H9 (cell line): Measurements from ENCODE around the gene BCAS3. TPM values are rescaled to one million over a fixed set of nuclear protein-coding genes. Genes with fewer than 3 reads are reported as not detected.
"Not testable (repeated sequence)": the region's sequence is repeated elsewhere in the genome, so short reads cannot be mapped to it uniquely, and the experiment has no call there.

Experiments used
- DNase-seq: peaks from one replicate; pipeline ENCODE4 v3.0.0-alpha.2; 2017
- H2AFZ ChIP-seq: one replicate; pipeline ENCODE4 v1.6.1; 2013; ENCODE audit warnings: mild to moderate bottlenecking, low read length, control low read depth, moderate library complexity
- H2AK5ac ChIP-seq: 2 replicates; pipeline ENCODE4 v1.6.1; 2013; ENCODE audit warnings: low read length, control low read depth, mixed read lengths; ENCODE audit not compliant: insufficient read length
- H2BK120ac ChIP-seq: one replicate; pipeline ENCODE4 v1.6.1; 2013; ENCODE audit warnings: low read depth, mild to moderate bottlenecking, low read length, control low read depth, inconsistent platforms; ENCODE audit not compliant: poor library complexity, severe bottlenecking
- H2BK12ac ChIP-seq: 2 replicates; pipeline ENCODE4 v1.6.1; 2013; ENCODE audit warnings: low read length, control low read depth, mixed read lengths, low read depth; ENCODE audit not compliant: insufficient read length
- H2BK15ac ChIP-seq: 2 replicates; pipeline ENCODE4 v1.6.1; 2013; ENCODE audit warnings: low read depth, low read length, control low read depth
- H2BK20ac ChIP-seq: one replicate; pipeline ENCODE4 v1.6.1; 2013; ENCODE audit warnings: low read depth, mild to moderate bottlenecking, low read length, control low read depth, inconsistent platforms; ENCODE audit not compliant: poor library complexity, severe bottlenecking
- H2BK5ac ChIP-seq: 2 replicates; pipeline ENCODE4 v1.6.1; 2013; ENCODE audit warnings: low read length, control low read depth, mixed read lengths; ENCODE audit not compliant: insufficient read length
- H3K14ac ChIP-seq: 2 replicates; pipeline ENCODE4 v1.6.1; 2013; ENCODE audit warnings: low read length, control low read depth; ENCODE audit not compliant: insufficient read depth
- H3K18ac ChIP-seq: 2 replicates; pipeline ENCODE4 v1.6.1; 2013; ENCODE audit warnings: low read depth, mild to moderate bottlenecking, mixed read lengths, low read length, control low read depth; ENCODE audit not compliant: insufficient read length
- H3K23ac ChIP-seq: 2 replicates; pipeline ENCODE4 v1.6.1; 2013; ENCODE audit warnings: low read length, control low read depth, mixed read lengths, low read depth; ENCODE audit not compliant: insufficient read length
- H3K23me2 ChIP-seq: 2 replicates; pipeline ENCODE4 v1.6.1; 2013; ENCODE audit warnings: low read depth, mild to moderate bottlenecking, mixed read lengths, low read length, control low read depth; ENCODE audit not compliant: insufficient read length, poor library complexity, severe bottlenecking
- H3K27ac ChIP-seq: 2 replicates; pipeline ENCODE4 v1.5.1; 2013; ENCODE audit warnings: low read length, control low read depth, mixed read lengths, low read depth; ENCODE audit not compliant: insufficient read length
- H3K27me3 ChIP-seq: 2 replicates; pipeline ENCODE4 v1.6.1; 2013; ENCODE audit warnings: low read length, control low read depth, inconsistent platforms; ENCODE audit not compliant: insufficient read depth
- H3K4ac ChIP-seq: 2 replicates; pipeline ENCODE4 v1.6.1; 2013; ENCODE audit warnings: low read depth, mild to moderate bottlenecking, control low read depth, inconsistent platforms, low read length, moderate library complexity
- H3K4me1 ChIP-seq: 2 replicates; pipeline ENCODE4 v1.6.1; 2013; ENCODE audit warnings: low read length, control low read depth, inconsistent platforms; ENCODE audit not compliant: insufficient read depth
- H3K4me2 ChIP-seq: 2 replicates; pipeline ENCODE4 v1.6.1; 2013; ENCODE audit warnings: low read length, control low read depth, mixed read lengths; ENCODE audit not compliant: insufficient read length, insufficient read depth
- H3K56ac ChIP-seq: 2 replicates; pipeline ENCODE4 v1.6.1; 2013; ENCODE audit warnings: low read depth, mild to moderate bottlenecking, mixed read lengths, low read length, control low read depth; ENCODE audit not compliant: insufficient read length
- H3K79me1 ChIP-seq: 2 replicates; pipeline ENCODE4 v1.6.1; 2013; ENCODE audit warnings: low read depth, mild to moderate bottlenecking, moderate library complexity, low read length, control low read depth, inconsistent platforms; ENCODE audit not compliant: insufficient read depth, poor library complexity, severe bottlenecking
- H3K79me2 ChIP-seq: 2 replicates; pipeline ENCODE4 v1.6.1; 2013; ENCODE audit warnings: low read length, control low read depth, inconsistent platforms; ENCODE audit not compliant: insufficient read depth
- H3K9ac ChIP-seq: 2 replicates; pipeline ENCODE4 v1.6.1; 2013; ENCODE audit warnings: low read length, control low read depth, mixed read lengths; ENCODE audit not compliant: insufficient read length; ENCODE audit errors: extremely low read depth
- H3K9me3 ChIP-seq: one replicate; pipeline ENCODE4 v1.6.1; 2013; ENCODE audit warnings: low read depth, low read length, inconsistent platforms; ENCODE audit not compliant: control insufficient read depth
- H3T11ph ChIP-seq: one replicate; pipeline ENCODE4 v1.6.1; 2013; ENCODE audit warnings: mild to moderate bottlenecking, low read length, control low read depth, inconsistent platforms
- H4K20me1 ChIP-seq: one replicate; pipeline ENCODE4 v1.6.1; 2013; ENCODE audit not compliant: control insufficient read depth, insufficient read length, insufficient read depth
- H4K5ac ChIP-seq: 2 replicates; pipeline ENCODE4 v1.6.1; 2013; ENCODE audit warnings: low read depth, mild to moderate bottlenecking, mixed read lengths, low read length, control low read depth; ENCODE audit not compliant: insufficient read length
- H4K8ac ChIP-seq: replicated peaks from 2 replicates; pipeline ENCODE4 v1.6.1; 2013; ENCODE audit warnings: low read length, control low read depth, mixed read lengths, low read depth; ENCODE audit not compliant: insufficient read length
- H4K91ac ChIP-seq: 2 replicates; pipeline ENCODE4 v1.6.1; 2013; ENCODE audit warnings: low read depth, mild to moderate bottlenecking, moderate library complexity, mixed read lengths, low read length, control low read depth; ENCODE audit not compliant: insufficient read length
- H3K27ac Mint-ChIP-seq, 3 experiments: 2 replicates in 2 of 3; 3 replicates in 1 of 3; pipeline ENCODE4 v1.8.0; 2020 to 2021; ENCODE audit warnings: mixed read lengths in 3 of 3, mild to moderate bottlenecking in 1 of 3, moderate library complexity in 1 of 3
- H3K27me3 Mint-ChIP-seq: 2 replicates; pipeline ENCODE4 v1.8.0; 2021; ENCODE audit warnings: low read depth, mild to moderate bottlenecking, moderate library complexity, mixed read lengths
- H3K36me3 Mint-ChIP-seq, 3 experiments: 2 replicates in 2 of 3; 3 replicates in 1 of 3; pipeline ENCODE4 v1.8.0; 2020 to 2021; ENCODE audit warnings: low read depth in 3 of 3, mixed read lengths in 3 of 3; ENCODE audit not compliant: insufficient read depth in 1 of 3
- H3K4me1 Mint-ChIP-seq, 2 experiments: 2 replicates each; pipeline ENCODE4 v1.8.0; 2020; ENCODE audit warnings: mixed read lengths in 2 of 2
- H3K4me3 Mint-ChIP-seq, 2 experiments: 2 replicates in 1 of 2; 3 replicates in 1 of 2; pipeline ENCODE4 v1.8.0; 2020 to 2021; ENCODE audit warnings: mild to moderate bottlenecking in 2 of 2, mixed read lengths in 2 of 2, moderate library complexity in 1 of 2
- H3K9me3 Mint-ChIP-seq, 2 experiments: 2 replicates in 1 of 2; 3 replicates in 1 of 2; pipeline ENCODE4 v1.8.0; 2020; ENCODE audit warnings: mild to moderate bottlenecking in 2 of 2, mixed read lengths in 2 of 2, moderate library complexity in 1 of 2
- WGBS: extraction: QIAGEN DNeasy Blood & Tissue Kit; methylation state at CpG from one replicate; pipeline ENCODE4 v1.1.7; 2013; ENCODE audit warnings: missing lambda C conversion rate, low lambda C conversion rate, mixed read lengths; ENCODE audit not compliant: insufficient read length; ENCODE audit errors: extremely low coverage; 5-methylcytosine and 5-hydroxymethylcytosine counted together
- total RNA-seq: library from RNA; stranded (reverse); gene quantifications from 2 replicates; pipeline ENCODE4 v1.2.1, GENCODE V29; 2021
- TF ChIP-seq, protein P1 (sequence below): fragments of 200-600 bp; sonication (generic); conservative IDR thresholded peaks from 3 replicates; pipeline ENCODE4 v1.8.0; 2021; ENCODE audit warnings: antibody characterized with exemption, mild to moderate bottlenecking

The BCAS3 gene
- total RNA-seq, 1 experiment from 2014 or later, result 22.4 TPM

DNA sequence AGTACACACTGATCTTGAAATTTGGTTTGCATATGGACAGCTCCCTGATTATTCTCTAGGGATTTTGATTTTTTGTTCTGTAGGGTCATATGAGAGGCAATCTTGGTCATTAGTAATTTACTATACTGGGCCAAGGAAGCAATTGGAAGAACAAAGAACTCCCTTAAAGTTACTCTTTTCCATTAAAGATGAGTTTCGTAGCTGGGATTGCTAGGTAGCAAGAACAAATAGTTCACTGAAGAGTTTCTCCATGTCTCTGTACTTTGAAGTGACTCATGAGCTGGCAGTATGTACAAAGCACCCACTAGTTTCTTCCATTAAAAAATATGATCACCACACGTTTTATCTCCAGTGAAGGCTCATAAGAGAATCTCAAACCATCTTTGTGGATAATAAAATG lies 6.2 kb upstream of the BCAS3 start:
- Histone ChIP-seq H4K91ac (no peak overlapping the region), H3K56ac (no peak overlapping the region), H2BK120ac (no peak overlapping the region), H3K79me2 (no peaks in the 10 kb centered on the region), H4K20me1 (no peaks in the 10 kb centered on the region), H2AK5ac (no peak overlapping the region), H4K5ac (no peak overlapping the region), H4K8ac (no peak overlapping the region), H2AFZ (no peak overlapping the region), H2BK12ac (no peak overlapping the region), H2BK5ac (no peak overlapping the region), H3K27me3 (no peaks in the 10 kb centered on the region), H3K4ac (no peak overlapping the region), H3K23me2 (no peaks in the 10 kb centered on the region), H3T11ph (no peak overlapping the region), H3K9me3 (no peaks in the 10 kb centered on the region), H2BK15ac (no peak overlapping the region), H3K18ac (no peak overlapping the region), H2BK20ac (no peak overlapping the region), H3K79me1 (no peaks in the 10 kb centered on the region), H3K4me2 (no peak overlapping the region), H3K27ac (no peak overlapping the region), H3K4me1 (no peaks in the 10 kb centered on the region), H3K14ac (no peak overlapping the region), H3K23ac (no peak overlapping the region), H3K9ac (no peak overlapping the region)
- no peak for DNase-seq
- no peaks in the 10 kb centered on the region for H3K36me3 Mint-ChIP-seq
- TF ChIP-seq, protein P1, sequence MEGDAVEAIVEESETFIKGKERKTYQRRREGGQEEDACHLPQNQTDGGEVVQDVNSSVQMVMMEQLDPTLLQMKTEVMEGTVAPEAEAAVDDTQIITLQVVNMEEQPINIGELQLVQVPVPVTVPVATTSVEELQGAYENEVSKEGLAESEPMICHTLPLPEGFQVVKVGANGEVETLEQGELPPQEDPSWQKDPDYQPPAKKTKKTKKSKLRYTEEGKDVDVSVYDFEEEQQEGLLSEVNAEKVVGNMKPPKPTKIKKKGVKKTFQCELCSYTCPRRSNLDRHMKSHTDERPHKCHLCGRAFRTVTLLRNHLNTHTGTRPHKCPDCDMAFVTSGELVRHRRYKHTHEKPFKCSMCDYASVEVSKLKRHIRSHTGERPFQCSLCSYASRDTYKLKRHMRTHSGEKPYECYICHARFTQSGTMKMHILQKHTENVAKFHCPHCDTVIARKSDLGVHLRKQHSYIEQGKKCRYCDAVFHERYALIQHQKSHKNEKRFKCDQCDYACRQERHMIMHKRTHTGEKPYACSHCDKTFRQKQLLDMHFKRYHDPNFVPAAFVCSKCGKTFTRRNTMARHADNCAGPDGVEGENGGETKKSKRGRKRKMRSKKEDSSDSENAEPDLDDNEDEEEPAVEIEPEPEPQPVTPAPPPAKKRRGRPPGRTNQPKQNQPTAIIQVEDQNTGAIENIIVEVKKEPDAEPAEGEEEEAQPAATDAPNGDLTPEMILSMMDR, result no peak
- H3K4me1 Mint-ChIP-seq, result no peaks in the 10 kb centered on the region
- no peak overlapping the region for H3K27ac Mint-ChIP-seq
- no CpG with 5 or more reads among the region's 2 CpGs for WGBS
- H3K27me3 Mint-ChIP-seq, result no peaks in the 10 kb centered on the region
- H3K4me3 Mint-ChIP-seq, result no peak overlapping the region
- peaks cover 0 to 1% of the 10 kb centered on the region in 2 experiments; a peak in 1 of 5 replicates for H3K9me3 Mint-ChIP-seq

DNA sequence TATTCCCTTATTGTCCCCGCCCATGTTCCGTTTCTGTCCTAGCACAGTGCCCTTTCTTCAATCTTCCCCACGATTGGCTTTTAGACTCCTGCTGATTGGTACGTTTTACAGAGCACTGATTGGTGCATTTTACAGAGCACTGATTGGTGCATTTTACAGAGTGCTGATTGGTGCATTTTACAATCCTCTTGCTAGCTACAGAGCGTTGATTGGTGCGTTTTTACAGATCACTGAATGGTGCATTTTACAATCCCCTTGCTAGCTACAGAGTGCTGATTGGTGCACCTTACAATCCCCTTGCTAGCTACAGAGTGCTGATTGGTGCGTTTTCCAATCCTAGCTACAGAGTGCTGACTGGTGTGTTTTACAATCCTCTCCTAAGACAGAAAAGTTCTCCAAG lies 3.0 kb upstream of the BCAS3 start:
- H3K79me1 ChIP-seq, H3T11ph ChIP-seq, H3K27ac ChIP-seq, H3K79me2 ChIP-seq, H2BK5ac ChIP-seq, H2BK12ac ChIP-seq, H2BK15ac ChIP-seq, H3K9me3 ChIP-seq, H3K4me3 Mint-ChIP-seq, DNase-seq, H3K23ac ChIP-seq, H4K20me1 ChIP-seq, H3K27me3 ChIP-seq, H3K9ac ChIP-seq, H3K9me3 Mint-ChIP-seq, H3K27me3 Mint-ChIP-seq, H3K27ac Mint-ChIP-seq, H3K56ac ChIP-seq, H2BK120ac ChIP-seq, H2AK5ac ChIP-seq, H3K4ac ChIP-seq, H2BK20ac ChIP-seq, H4K5ac ChIP-seq, H3K36me3 Mint-ChIP-seq, H3K4me2 ChIP-seq, H3K4me1 ChIP-seq, H3K18ac ChIP-seq, H4K8ac ChIP-seq, H2AFZ ChIP-seq, H3K14ac ChIP-seq, H3K23me2 ChIP-seq, H4K91ac ChIP-seq: not testable (repeated sequence)
- peaks cover 9 to 13% of the 10 kb centered on the region in 2 experiments for H3K4me1 Mint-ChIP-seq
- no CpG with 5 or more reads among the region's 7 CpGs for WGBS
